Stimulated activated CD8-positive, alpha-beta memory T cell treated with anti-CD3 and anti-CD28 coated beads, Interleukin-4, amount 100 ng/mL, for 24 hours (primary cell): ENCODE data around the gene S1PR2.
"Not testable (repeated sequence)": the region's sequence is repeated elsewhere in the genome, so short reads cannot be mapped to it uniquely, and the experiment has no call there.

Experiments
- DNase-seq: peaks from one replicate; pipeline ENCODE4 v3.0.0-alpha.2; 2020; ENCODE audit warnings: low read depth

S1PR2 gene

DNA sequence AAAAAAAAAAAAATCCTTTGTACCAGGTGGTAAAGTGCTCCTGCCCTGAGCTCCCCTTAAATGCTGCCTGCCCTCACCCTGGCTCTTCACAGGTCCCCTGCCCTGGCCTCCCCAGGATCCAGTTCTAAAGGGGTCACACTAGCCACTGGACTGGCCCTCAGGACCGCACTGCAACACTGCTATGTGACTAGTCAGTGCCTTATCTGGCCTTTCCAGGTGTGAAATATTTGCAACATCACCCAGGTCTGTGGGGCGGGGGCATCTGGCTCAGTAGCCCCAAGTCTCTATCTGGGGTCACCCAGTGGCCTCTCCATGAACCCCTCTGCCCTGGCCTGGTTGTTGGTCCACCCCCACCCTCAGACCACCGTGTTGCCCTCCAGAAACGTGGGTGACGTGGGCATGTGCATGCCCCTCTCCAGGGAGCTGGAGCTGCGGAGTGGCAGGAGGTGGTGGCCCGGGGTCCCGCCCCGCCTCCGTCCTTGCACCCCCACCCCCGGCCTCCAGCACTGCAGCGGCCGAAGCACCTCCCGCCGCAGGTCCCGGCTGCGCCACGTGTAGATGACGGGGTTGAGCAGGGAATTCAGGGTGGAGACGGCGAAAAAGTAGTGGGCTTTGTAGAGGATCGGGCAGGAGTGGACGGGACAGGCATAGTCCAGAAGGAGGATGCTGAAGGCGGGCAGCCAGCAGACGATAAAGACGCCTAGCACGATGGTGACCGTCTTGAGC is 7.5 kb downstream of the S1PR2 start:
- no peak for DNase-seq

DNA sequence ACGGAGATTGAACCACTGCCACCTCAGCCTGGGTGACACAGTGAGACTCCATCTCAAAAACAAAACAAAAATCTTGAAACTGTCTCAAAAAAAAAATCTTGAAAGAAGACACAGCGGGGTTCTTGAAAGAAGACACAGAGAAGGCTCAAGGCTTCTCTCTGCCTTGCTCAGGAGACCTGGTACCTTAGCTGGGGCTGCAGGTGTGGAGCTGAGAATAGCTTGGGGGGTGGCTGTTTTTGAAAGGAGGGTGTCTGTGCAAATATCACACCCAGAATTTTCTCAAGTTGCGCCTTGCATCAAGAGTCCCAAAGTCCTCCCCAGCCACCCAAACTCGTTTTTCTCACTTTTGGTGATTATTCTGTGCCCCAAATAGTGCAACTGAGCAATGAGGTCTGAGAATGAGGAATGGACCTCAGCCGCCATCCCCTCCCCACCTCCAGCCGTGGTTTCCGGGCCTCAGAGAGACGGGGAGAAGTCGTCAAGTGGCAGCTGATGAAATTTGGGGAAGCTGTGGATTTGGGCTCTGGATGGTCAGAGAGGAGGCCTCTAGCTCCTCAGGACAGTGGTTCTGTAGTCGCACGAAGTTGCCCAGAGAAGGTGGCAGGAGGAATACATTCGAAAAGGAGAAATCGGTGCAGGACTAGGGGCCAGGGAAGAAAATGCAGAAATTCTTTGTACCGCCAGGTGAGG is 8.8 kb downstream of the S1PR2 start:
- DNase-seq = no peak

DNA sequence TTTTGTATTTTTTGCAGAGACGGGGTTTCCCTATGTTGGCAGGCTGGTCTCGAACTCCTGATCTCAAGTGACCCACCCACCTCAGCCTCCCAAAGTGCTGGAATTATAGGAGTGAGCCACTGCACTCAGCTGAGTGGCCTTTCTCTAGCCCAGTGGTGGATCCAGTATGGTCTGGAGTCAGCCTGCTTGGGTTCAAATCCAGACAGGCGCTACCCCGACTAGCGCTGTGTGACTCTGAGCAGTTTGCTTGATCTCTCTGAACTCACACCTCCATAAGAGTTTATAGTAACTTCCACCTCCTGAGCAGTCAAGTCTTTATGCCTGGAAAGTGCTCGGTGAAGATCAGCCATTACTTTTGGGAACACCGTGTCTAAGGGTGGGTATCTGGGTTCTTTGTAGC is 10.4 kb downstream of the S1PR2 start:
- no peak for DNase-seq

DNA sequence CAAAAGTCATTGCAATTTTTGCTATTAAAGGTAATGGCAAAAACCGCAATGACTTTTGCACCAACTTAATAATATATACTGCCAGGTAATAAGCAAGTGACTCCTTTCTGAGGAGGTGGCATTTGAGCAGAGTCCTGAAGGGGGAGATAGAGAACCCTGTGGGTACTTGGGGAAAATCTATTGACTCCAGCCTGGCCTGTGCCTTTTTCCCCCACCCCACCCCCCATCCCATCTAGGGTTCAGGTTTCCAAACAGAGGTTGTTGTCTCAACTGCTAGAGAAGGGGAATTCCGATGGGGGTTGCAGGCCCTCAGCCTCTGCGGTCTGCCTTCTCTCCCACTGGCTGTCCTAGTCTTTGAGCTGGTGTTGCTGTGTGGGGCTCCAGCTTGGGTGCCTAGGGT is 11.5 kb downstream of the S1PR2 start:
- DNase-seq = peak; percentile 11

- no peak for DNase-seq
Measured at GRCh38 chr19:10217085-10217484, 14.0 kb downstream of the S1PR2 start.

- no peak for DNase-seq
Measured at GRCh38 chr19:10214784-10215183, 16.3 kb downstream of the S1PR2 start.

- DNase-seq = no peak
Measured at GRCh38 chr19:10211691-10212090, 19.4 kb downstream of the S1PR2 start.

DNA sequence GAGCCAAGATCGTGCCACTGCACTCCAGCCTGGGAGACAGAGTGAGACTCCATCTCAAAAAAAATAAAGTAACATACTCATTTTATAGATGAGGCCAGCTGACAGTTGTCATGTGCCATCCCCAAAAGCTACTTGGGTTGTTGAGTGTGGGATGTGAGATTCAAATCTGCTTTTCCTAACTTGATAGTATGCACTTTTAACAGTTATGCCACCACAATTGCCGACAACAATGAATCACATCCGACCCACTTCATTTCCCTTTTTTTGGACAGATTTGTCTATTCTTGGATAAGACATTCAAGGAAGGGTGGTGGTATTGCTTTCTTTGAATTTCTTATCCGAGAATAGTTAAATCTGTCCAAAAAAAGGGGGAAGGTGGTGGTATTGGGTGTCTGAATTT is 20.1 kb downstream of the S1PR2 start:
- no peak for DNase-seq

DNA sequence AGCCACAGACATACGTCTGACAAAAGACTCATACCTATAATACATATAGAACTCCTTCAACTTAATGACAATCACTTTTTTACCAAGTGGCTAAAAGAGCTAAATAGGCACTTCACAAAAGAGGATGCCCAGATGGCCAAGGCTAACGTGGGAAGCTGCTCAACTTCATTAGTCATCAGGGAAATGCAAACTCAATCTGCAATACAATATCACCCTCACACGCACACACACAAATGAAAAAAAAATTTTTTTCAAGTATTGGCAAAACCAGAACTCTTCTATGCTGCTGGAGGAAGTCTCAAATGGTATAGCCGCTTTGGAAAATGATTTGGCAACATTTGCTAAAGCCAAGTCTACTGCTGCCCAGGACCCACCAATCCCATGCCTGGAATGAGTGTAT is 21.8 kb downstream of the S1PR2 start:
- DNase-seq = no peak

- no peak for DNase-seq
Measured at GRCh38 chr19:10207026-10207425, 24.1 kb downstream of the S1PR2 start.

DNA sequence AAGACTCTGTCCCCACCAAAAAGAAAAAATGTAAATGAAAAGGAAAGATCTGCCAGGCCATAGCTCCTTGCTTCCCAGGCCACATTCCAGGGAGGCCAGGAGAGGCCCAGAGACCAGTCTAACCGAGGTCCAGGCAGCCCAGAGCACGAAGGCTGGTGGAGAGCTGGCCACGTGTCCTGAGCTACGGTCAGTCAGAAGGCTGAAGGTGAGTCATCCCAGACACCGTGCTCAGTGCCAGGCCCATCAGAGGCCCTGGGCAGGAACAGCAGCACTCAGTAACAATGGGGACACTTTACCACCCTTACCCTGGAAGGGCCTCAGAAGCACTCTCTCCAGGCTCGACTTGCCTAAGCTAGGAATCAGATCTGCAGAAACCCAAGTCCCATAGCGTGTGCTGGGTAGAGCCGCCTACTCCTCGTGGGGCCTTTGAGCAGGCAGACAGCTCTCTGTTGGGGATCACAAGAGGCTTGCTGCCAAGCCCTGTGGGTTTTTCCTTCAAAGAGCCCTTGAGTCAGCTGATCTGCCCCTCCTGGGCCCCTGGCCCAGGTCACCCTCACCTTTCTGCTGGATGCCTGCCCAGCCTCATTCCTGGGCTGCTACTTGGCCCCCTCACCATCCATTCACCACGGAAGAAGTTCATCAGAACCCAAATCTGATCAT is 24.8 kb downstream of the S1PR2 start:
- DNase-seq = no peak

- DNase-seq = no peak
Measured at GRCh38 chr19:10205636-10206035, 25.5 kb downstream of the S1PR2 start.

- no peak for DNase-seq
Measured at GRCh38 chr19:10203686-10204085, 27.4 kb downstream of the S1PR2 start.

DNA sequence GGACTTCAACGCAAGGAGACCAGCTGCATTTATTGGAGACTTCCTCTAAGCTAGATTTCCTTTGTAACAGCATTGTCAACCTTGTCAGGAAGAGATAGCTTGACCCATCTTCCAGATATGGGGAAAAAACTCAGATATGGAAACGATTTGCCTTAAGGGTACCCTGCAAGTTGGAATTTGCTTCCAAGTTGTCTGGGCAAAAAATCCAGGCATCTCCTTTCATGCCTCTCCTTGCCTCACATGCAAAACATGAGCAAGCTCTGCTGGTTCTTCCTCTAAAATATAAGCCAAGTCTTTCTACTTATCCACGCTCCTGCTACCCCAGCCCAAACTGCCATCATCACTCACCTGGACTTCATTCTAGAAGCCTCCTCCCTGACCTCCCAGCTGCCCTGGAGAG is 30.0 kb downstream of the S1PR2 start:
- DNase-seq = no peak

DNA sequence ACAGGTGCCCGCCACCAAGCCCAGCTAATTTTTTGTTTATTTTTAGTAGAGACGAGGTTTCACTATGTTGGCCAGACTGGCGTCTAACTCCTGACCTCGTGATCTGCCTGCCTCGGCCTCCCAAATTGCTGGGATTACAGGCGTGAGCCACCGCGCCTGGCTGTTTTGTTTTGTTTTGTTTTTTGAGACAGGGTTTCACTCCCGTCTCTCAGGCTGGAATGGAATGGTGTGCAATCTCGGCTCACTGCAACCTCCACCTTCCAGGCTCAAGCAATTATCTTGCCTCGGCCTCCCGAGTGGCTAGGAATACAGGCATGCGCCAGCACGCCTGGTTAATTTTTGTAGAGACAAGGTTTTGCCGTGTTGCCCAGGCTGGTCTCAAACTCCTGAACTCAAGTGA is 31.0 kb downstream of the S1PR2 start:
- DNase-seq = not testable (repeated sequence)

GRCh38 chr19:10198889-10199644 is 32.1 kb downstream of the S1PR2 start:
- not testable (repeated sequence) for DNase-seq

DNA sequence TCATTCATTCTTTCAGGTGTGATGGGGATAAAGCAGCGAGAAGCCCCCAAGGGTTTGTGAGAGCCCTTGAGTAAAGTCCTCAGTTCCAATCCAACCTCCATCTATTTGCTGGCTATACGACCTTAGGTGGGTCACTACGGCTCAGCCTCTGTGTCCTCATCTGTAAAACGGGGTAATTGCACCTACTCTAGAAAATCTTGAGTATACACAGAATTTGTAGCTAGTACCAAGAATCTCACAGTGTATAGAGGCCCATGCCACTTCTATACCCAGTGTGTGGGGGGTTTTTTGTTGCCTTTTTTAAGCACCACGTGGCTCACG is 36.0 kb downstream of the S1PR2 start:
- no peak for DNase-seq

GRCh38 chr19:10194500-10195198 is 36.5 kb downstream of the S1PR2 start, which contains the start of gene DNMT1:
DNMT1 (minus strand) TSS chr19:10194953; CDS start chr19:10194899, 54 bp downstream.
- DNase-seq = peak; percentile 96

DNA sequence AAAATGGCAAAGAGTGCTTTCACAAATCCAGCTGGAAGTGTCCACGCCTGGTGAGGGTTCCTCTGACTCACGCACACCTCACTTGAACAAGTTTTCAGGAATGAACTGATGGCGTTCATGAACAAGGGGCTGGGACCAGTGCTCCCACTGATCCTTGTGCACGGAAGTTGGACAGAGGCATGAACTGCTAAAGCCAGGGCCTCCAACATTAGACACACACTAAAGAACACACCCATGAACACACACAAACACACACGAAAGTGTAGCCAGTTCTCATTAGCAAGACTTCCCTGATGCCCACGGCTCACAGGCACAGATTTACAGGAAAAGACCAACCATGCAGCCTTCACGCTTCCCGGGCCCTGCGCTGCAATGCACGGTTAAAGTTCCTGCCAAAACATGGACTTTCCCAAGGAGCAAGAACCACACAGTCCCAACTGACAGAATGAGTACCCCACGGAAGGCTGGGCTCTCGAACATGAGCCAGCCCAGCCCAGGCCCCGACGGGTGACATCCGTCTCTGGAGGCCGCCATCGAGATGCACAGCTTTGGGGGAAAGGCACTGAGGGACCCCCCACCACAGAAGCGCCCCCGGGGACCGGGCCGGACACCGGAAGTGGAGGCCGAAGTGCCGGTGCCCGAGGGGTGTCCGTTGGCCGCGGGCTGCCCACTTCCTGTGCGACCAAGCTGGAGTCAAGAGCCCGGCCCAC is 37.2 kb downstream of the S1PR2 start:
- DNase-seq = no peak

DNA sequence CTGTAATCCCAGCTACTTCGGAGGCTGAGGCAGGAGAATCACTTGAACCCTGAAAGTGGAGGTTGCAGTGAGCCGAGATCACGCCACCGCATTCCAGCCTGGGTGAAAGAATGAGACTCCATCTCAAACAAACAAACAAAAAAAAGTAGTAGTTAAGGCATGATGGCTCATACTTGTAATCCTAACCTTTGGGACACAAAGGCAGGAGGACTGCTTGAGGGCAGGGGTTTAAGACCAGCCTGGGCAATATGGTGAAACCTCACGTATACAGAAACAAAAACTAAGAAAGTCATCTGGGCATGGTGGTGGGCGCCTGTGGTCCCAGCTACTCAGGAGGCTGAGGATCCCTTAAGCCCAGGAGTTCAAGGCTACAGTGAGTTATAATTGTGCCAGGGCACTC is 38.2 kb downstream of the S1PR2 start:
- no peak for DNase-seq

DNA sequence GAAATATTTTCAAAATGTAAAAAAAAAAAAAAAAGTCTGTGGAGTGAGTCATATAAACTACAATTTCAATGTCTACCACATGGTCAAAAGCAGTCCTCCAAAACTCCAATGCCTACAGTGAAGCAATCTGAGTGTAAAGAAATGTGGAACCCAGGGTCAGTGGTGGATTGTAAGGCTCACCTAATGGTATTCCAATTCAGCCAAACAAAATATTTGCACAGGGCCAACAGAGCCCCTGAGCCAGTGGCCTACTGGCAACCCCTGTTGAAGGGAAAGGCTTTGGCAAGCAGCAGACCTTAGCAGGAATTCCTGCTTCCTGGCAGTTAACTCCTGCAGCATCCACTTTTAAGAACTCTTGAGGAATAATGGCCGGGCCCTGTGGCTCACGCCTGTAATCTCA is 39.8 kb downstream of the S1PR2 start:
- no peak for DNase-seq
